PC-9 (cell line): ENCODE measurements around the gene FBN1. TPM values are rescaled to one million over a fixed set of nuclear protein-coding genes. Genes with fewer than 3 reads are reported as not detected.

Source experiments
- BruUV-seq: library from RNA; stranded (reverse); fragments of 400-500 nt; replicated peaks from 2 replicates; lab custom pipeline; 2021; lab: Mats Ljungman, UMichigan
- CTCF ChIA-PET: fragments of 300-600 bp; sonication (Branson Sonifier 250); formaldehyde crosslinking; loops from one replicate; lab custom pipeline; 2022; ENCODE audit warnings: antibody characterized with exemption; lab: Charles Lee
- POLR2A ChIA-PET: fragments of 300-600 bp; sonication (Branson Sonifier 250); formaldehyde crosslinking; loops from one replicate; lab custom pipeline; 2022; ENCODE audit warnings: antibody characterized with exemption; ENCODE audit not compliant: unreplicated experiment; lab: Charles Lee
- DNase-seq, 2 experiments: peaks; one replicate each; pipeline versions ENCODE4 v3.0.0 to v3.0.0-alpha.2; 2015 to 2022; ENCODE audit warnings: mixed read lengths in 1 of 2
- H2AFZ ChIP-seq: fragments of 200-600 bp; sonication (generic); 2 replicates; pipeline ENCODE4 v1.8.1; 2017; ENCODE audit warnings: antibody characterized with exemption
- H3F3A ChIP-seq: fragments of 200-600 bp; sonication (generic); 2 replicates; pipeline ENCODE4 v1.8.1; 2017; ENCODE audit warnings: antibody characterized with exemption, mild to moderate bottlenecking, low read depth; ENCODE audit not compliant: insufficient read depth
- H3K27ac ChIP-seq: fragments of 200-600 bp; sonication (generic); 2 replicates; pipeline ENCODE4 v1.6.1; 2016; ENCODE audit warnings: mixed run types
- H3K27me3 ChIP-seq: fragments of 200-600 bp; sonication (generic); 2 replicates; pipeline ENCODE4 v1.6.1; 2016; ENCODE audit warnings: low read depth, mixed run types; ENCODE audit not compliant: insufficient read depth
- H3K36me3 ChIP-seq: fragments of 200-600 bp; sonication (generic); 2 replicates; pipeline ENCODE4 v1.6.1; 2016; ENCODE audit warnings: low read depth, mixed run types
- H3K4me1 ChIP-seq: fragments of 200-600 bp; sonication (generic); replicated peaks from 2 replicates; pipeline ENCODE4 v1.6.1; 2016; ENCODE audit warnings: mixed run types; ENCODE audit not compliant: insufficient read depth
- H3K4me2 ChIP-seq: fragments of 200-600 bp; sonication (generic); 2 replicates; pipeline ENCODE4 v1.6.1; 2017; ENCODE audit warnings: mixed run types
- H3K4me3 ChIP-seq: fragments of 200-600 bp; sonication (generic); 2 replicates; pipeline ENCODE4 v1.6.1; 2016; ENCODE audit warnings: mixed run types
- H3K79me2 ChIP-seq: fragments of 200-600 bp; sonication (generic); 2 replicates; pipeline ENCODE4 v1.6.1; 2017; ENCODE audit warnings: low read depth, mixed run types
- H3K9me2 ChIP-seq: fragments of 200-600 bp; sonication (generic); 2 replicates; pipeline ENCODE4 v1.8.1; 2017; ENCODE audit warnings: mild to moderate bottlenecking; ENCODE audit not compliant: insufficient read depth
- H3K9me3 ChIP-seq: fragments of 200-600 bp; sonication (generic); 2 replicates; pipeline ENCODE4 v1.8.1; 2016; ENCODE audit warnings: low read depth; ENCODE audit not compliant: insufficient read depth
- H4K20me1 ChIP-seq: fragments of 200-600 bp; sonication (generic); 2 replicates; pipeline ENCODE4 v1.8.1; 2017; ENCODE audit not compliant: insufficient read depth
- CTCF ChIP-seq: fragments of 200-600 bp; sonication (generic); conservative IDR thresholded peaks from 2 replicates; pipeline ENCODE4 v1.6.1; 2017; ENCODE audit warnings: mixed run types, antibody characterized with exemption, mild to moderate bottlenecking, moderate library complexity
- EZH2 ChIP-seq: fragments of 200-600 bp; sonication (generic); IDR thresholded peaks from 2 replicates; pipeline ENCODE4 v1.8.0; 2017; ENCODE audit warnings: antibody characterized with exemption, low read depth
- intact Hi-C: fragments of 100-400 bp; cut with micrococcal nuclease; formaldehyde crosslinking; loops from one replicate; pipeline ENCODE4 v1.10.0; 2022; ENCODE audit not compliant: unreplicated experiment
- total RNA-seq: library from RNA; stranded (reverse); gene quantifications from 2 replicates; pipeline ENCODE4 v1.2.3, GENCODE V29; 2021

FBN1 gene
- total RNA-seq, 1 experiment from 2014 or later: 1.3 TPM

DNA sequence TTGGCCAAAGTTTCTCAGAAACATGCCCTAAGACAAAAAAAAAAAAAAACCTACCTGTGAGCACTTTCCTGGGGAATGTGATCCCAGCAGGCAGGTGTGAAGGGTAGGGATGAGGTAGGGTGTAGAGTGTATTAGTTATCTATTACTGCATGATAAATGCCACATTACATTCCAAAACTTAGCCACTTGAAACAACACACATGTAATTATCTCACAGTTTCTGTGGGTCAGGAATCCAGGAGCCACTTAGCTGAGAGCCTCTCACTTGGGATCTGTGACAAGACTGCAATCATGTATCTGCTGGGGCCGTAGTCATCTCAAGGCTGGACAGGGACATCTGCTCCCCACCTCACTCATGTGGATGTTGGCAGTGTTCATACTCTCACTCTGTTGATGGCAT, 18.9 kb upstream of the FBN1 start:
- ChIA-PET CTCF (no interaction called here), POLR2A (no interaction called here)
- no peaks in the 10 kb centered on the region for H3K27me3 ChIP-seq
- no TSS peak for BruUV-seq
- H3K27ac ChIP-seq: no peak overlapping the region
- H3K36me3 ChIP-seq: no peaks in the 10 kb centered on the region
- no peaks in the 10 kb centered on the region for H3K4me1 ChIP-seq
- no peaks in the 10 kb centered on the region for H3K9me3 ChIP-seq
- H4K20me1 ChIP-seq: no peaks in the 10 kb centered on the region
- H3K79me2 ChIP-seq: no peaks in the 10 kb centered on the region
- no peaks in the 10 kb centered on the region for H3K9me2 ChIP-seq
- TF ChIP-seq CTCF (no peak), EZH2 (no peak)
- no peak overlapping the region for H2AFZ ChIP-seq
- H3F3A ChIP-seq: no peaks in the 10 kb centered on the region; the same call in 1 of the 2 replicates
- H3K4me2 ChIP-seq: no peak overlapping the region
- intact Hi-C loops: no loop called here
- no peak overlapping the region for H3K4me3 ChIP-seq
- no peak for DNase-seq

- intact Hi-C loops: no loop called here
- ChIA-PET CTCF (no interaction called here), POLR2A (no interaction called here)
- no peaks in the 10 kb centered on the region for H3K9me3 ChIP-seq
- no peak overlapping the region for H3K4me2 ChIP-seq
- no TSS peak for BruUV-seq
- no peaks in the 10 kb centered on the region for H4K20me1 ChIP-seq
- no peak for TF ChIP-seq CTCF
- TF ChIP-seq EZH2: no peak
- no peak for DNase-seq
- no peaks in the 10 kb centered on the region for H3K9me2 ChIP-seq
- H3K36me3 ChIP-seq: no peaks in the 10 kb centered on the region
- H3K27ac ChIP-seq: no peak overlapping the region
- H3K4me1 ChIP-seq: no peaks in the 10 kb centered on the region
- no peak overlapping the region for H3K4me3 ChIP-seq
- H3F3A ChIP-seq: no peaks in the 10 kb centered on the region
- H3K79me2 ChIP-seq: no peaks in the 10 kb centered on the region
- no peaks in the 10 kb centered on the region for H3K27me3 ChIP-seq
- no peak overlapping the region for H2AFZ ChIP-seq
Measured at GRCh38 chr15:48657950-48658591, 12.6 kb upstream of the FBN1 start.

GRCh38 chr15:48654801-48655200, 9.3 kb upstream of the FBN1 start:
- POLR2A ChIA-PET: no interaction called here
- no peaks in the 10 kb centered on the region for H3K9me3 ChIP-seq
- CTCF ChIA-PET: no interaction called here
- BruUV-seq: no TSS peak
- DNase-seq: no peak
- H3K4me2 ChIP-seq: no peak overlapping the region
- H3K79me2 ChIP-seq: no peaks in the 10 kb centered on the region
- intact Hi-C loops: no loop called here
- no peak overlapping the region for H3K27ac ChIP-seq
- no peaks in the 10 kb centered on the region for H3K4me1 ChIP-seq
- TF ChIP-seq EZH2 (no peak), CTCF (no peak)
- no peaks in the 10 kb centered on the region for H3K9me2 ChIP-seq
- no peaks in the 10 kb centered on the region for H4K20me1 ChIP-seq
- no peak overlapping the region for H2AFZ ChIP-seq
- no peaks in the 10 kb centered on the region for H3K36me3 ChIP-seq
- no peaks in the 10 kb centered on the region for H3K27me3 ChIP-seq
- no peaks in the 10 kb centered on the region for H3F3A ChIP-seq
- no peak overlapping the region for H3K4me3 ChIP-seq
